Stimulated activated CD4-positive, alpha-beta T cell treated with anti-CD3 and anti-CD28 coated beads, Interleukin-2, amount 100 ng/mL, for 4 hours (primary cell): ENCODE data around the gene NR1H4.
"Not testable (repeated sequence)": the region's sequence is repeated elsewhere in the genome, so short reads cannot be mapped to it uniquely, and the experiment has no call there.

Experiments
- DNase-seq: peaks from one replicate; pipeline ENCODE4 v3.0.0-alpha.2; 2020; ENCODE audit warnings: low read depth

The NR1H4 gene

DNA sequence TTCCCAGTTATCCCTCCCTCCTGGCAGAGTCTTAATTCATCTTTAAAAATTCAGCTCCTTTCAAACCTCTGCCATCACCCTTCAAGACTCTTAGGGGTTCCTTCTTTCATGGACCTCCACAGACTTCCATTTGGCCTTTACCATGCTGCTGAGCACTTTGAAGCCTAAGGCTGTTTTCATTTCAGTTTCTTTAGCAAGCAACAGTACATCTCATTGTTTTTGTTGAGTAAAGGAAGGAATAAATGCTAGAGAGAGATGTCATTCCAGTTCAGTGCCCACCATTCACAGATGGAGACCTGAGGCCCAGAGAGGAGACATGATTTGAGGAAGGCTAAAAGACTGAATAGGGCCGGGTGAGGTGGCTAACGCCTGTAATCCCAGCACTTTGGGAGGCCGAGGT lies 98.5 kb downstream of the NR1H4 start:
- no peak for DNase-seq

DNA sequence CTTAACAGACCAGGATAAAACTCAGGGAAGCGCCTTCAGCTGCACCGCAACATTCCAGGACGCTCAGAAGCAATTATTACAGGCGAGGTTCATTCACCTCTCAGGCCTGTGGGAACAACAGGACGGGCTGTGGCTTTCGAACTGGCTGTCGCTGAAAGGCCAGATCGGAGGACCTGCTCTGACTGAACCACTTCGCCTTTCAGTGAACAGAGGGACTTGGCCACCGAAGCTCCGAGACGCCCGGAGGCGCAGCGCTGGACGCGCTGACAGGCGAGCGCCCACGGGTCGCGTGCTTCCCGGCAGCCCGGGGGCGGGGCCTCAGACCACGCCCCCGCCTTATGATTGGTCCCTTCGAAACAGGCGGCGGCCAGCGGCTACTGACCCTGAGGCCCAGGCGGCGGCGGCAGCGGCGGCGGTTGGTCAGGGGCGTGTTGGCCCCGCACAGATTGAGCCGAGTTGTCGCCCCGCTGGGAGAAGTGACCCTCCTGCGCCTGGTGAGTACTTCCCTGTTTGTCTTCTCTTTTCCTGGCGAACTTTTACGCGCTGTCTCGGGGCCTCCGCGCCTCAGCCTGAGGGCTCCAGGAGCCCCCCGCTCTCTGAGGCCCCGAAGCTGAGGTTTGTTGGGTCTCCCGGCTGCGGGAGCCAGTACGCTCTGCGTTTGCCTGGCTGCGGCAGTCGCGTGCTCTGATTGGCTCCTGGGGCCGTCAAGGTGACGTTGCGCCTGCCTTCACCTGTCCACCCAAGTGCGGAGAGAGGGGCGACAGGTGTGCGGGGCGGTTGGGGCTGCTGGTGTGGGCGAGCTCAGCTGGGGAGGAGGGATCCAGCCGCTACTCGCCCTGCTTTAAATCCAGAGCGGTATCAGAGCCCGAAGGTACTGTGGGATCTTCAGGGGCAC lies 99.9 kb downstream of the NR1H4 start, which contains the start of gene GAS2L3:
TSS of gene GAS2L3 (plus strand) at position 393 of the 895 bp plus-strand sequence. CDS start 21,221 bp downstream, outside the sequence.
- peak; percentile 19 for DNase-seq

DNA sequence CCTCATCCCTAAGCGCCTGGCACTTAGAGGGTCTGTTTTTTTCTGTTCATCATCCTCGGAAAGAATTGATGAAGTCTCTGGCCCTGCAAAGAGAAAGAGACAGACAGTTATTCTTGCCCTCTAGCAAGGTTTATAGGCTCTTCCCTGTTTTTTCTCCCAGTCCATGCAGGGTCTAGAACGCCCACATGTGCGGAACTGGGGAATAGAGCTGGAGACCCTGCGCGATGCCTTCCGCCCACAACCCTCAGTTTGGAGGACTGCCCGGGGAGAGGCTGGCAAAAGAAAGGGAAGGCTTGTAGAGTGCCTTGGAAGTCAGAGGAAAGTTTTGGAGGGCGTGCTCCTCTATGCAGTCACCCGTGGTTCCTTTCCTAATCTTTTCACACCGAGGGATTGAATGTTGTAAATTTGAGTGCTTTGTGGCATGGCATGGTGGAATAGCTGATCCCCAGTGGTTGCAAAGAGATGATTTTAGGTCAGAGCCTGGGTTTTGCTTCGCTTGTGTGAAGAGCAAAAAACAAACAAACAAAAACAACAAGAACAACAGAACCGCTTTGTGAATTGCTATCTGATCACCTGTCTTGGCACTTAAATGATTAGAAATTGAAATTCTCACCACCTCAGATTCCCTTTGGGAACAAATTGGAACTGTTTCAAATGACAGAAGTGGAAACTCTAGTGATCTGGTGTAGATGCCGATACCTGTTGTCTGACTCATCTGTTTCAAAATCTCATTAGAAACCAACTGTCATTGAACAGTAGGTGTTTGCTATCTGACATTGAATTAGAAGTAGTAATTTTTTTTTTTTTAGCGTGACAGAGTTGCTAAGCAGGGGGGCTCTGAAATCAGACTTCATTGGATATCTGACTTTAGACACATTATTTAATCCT lies 100.8 kb downstream of the NR1H4 start:
- no peak for DNase-seq

DNA sequence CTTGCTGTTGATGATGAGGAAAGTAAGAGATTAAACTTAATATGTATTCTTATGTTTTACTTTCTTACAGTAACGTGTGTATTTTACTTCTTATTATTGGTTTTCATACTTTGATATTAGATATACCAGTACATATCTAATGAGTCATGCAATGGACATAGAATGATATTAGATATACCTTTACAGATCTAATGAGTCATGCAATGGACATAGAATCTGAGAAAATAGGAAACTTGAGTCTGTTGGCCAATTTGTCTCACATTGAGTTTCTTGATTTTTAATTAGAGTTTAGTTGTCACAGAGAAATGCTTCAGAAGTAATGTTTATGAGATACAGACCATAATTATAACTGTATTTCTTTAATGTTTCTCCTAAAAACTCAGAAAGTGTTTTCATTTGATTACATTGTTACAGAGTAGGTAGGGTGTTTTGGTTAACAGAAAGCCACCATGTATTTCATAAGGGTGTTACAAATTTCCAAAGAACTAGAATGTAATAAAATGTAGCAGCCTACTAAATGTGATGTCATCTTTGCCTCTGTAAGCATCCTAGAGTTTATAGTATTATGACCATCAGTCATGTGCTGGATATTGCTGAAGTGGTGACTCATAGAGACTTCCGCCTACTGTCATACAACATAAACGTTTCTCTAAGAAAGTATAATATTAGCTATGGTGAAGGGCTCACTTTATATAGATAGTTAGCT lies 102.8 kb downstream of the NR1H4 start:
- no peak for DNase-seq

DNA sequence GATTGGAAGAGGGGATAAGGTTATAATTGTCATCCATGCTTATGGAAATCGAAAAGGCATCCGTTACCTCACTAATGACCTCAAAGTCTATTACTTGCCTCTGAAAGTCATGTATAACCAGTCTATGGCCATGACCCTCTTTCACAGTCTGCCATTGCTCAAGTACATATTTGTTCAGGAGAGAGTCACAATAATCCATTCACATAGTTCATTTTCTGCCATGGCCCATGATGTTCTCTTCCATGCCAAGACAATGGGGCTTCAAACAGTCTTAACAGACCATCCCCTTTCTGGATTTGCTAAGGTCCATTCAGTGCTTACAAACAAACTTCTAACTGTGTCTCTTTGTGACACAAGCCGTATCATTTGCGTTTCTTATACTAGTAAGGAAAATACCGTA lies 105.3 kb downstream of the NR1H4 start:
- DNase-seq: no peak

DNA sequence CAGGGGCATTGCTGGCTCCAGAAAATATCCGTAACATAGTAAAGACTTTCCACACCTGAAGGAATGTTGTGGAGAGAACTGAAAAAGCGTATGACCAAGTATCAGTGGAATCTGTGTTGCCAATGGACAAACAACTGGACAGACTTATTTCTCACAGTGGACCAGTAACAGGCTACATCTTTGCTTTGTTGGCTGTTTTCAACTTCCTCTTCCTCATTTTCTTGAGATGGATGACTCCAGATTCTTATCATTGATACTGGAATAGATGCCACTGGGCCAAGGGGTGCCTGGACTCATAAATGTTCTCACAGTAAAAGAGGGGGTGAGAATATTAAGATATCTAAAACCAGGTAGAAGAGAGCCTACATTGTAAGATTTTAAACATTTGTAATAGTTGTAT lies 106.2 kb downstream of the NR1H4 start:
- no peak for DNase-seq

DNA sequence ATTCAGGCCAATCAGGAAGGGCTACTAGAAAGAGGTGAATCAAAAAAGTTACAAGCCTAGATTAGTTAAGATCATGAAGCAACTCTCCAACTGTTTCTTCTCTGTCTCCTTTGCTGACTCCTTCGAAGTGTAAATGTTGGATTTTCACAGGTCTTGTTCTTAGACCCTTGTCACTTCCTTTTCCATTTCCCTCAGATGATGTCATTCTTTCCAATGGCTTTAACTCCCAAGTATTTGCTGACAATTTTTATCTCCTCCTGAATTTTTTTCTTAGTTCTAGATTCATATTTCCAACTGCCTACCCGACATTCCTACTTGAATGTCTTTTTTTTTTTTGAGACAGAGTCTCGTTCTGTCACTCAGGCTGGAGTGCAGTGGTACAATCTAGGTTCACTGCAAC lies 110.6 kb downstream of the NR1H4 start:
- DNase-seq: no peak

DNA sequence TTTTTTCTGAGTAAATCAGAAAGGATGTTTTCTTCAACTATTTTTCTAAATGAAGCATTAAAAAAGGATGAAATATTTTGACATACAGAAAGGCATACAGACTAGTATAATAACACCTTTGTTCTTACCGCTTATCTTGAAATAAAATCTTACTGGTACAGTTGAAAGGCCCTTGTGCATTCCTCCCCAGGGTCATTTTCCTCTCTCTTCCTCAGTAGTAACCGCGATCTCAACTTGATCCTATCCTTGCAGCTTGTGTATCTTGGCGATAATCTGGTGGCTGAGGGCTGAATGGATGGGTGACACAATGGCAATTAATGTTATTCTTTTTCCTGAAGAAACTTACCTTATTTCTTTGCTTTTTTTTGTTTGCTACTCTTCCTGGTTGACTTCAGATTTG lies 118.3 kb downstream of the NR1H4 start:
- no peak for DNase-seq

DNA sequence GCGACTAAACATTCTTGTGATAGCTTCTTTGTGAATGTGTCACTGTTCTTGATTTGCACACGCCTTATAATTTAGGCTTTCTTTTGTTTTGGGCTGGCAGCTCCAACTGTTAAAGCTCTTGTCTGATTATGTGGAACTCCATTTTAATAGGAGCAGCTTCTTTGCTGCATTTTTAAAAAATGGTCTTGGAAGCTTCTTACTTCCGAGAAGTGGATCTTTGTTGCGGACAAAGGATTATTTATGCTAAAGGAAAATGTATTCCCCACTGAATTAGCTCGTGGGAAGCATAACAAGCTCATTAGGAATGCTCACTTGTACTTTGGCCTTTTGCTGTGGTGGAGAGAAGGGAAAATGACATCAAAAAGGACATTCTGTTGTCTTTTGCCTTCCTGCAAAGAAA lies 119.8 kb downstream of the NR1H4 start:
- no peak for DNase-seq

DNA sequence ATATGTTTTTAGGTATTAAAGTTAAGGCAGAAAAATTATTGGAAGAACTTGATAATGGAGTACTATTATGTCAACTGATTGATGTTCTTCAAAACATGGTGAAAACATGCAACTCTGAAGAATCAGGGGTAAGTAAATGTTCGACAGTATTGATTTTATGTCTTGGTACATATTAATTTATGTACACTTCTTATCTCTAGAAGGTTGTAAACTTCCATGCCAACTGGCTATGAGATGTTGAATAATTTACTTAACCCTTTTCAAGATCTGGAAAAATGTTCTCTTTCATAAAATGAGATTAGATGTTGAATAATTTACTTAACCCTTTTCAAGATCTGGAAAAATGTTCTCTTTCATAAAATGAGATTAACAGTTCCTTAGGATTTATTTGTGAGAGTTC lies 128.0 kb downstream of the NR1H4 start:
- no peak for DNase-seq

DNA sequence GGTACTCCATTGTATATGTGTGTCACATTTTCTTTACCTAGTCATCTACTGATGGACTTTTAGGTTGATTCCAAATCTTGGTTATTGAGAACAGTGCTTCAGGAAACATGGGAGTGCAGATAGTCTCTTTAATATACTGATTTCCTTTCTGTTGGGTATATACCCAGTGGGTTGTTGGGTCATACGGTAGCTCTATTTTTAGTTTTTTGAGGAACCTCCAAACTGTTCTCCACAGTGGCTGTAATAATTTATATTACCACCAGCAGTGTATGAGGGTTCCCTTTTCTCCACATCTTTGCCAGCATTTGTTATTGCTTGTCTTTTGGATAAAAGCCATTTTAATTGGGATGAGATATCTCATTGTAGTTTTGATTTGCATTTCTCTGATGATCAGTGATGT lies 129.3 kb downstream of the NR1H4 start:
- DNase-seq: not testable (repeated sequence)

DNA sequence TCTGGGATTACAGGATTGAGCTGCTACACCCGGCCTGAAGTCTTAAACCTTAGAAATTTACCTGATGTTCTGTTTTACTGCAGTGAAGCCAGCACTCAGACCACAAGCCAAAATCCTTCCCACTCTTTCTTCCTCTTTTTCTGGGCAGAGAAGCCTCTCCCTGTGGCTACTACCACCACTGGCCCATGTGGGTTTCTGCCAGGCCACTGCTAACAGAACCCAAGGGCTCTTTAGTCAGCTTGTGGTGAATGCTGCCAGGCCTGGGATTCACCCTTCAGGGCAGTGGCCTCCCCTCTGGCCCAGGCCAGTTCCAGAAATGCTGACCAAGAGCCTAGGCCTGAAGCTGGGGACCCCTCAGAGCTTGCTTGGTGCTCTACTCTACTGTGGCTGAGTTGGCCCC lies 135.1 kb downstream of the NR1H4 start:
- no peak for DNase-seq

DNA sequence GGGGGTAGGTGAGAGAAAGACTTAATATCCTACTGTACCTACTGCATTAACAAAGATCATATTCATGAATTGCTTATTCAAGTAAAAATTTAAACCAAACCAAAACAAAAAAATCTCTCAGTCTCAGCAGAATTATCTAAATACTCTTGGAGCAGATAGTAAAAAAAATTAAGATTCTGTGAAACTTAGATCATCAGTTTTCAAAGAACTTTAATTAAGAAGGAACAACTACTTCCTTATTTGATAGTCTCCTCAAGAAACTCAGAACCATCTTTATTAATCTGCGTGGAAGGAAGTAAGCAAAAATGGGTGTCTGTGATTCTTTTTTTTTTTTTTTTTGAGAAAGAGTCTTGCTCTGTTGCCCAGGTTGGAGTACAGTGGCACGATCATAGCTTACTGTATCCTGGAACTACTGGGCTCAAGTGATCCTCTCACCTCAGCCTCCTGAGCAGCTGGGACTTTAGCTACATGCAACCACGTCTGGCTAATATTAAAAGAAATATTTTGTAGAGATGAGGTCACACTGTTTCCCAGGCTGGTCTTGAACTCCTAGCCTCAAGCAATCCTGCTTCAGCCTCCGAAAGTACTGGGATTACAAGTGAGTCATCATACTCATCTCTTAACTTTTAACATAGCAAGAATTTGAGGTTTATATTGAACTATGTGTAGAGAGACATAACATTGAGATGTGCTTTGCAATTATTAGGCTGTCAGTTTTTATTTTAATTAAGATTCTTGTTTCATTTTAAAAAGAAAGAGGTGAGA lies 137.2 kb downstream of the NR1H4 start:
- DNase-seq: no peak

DNA sequence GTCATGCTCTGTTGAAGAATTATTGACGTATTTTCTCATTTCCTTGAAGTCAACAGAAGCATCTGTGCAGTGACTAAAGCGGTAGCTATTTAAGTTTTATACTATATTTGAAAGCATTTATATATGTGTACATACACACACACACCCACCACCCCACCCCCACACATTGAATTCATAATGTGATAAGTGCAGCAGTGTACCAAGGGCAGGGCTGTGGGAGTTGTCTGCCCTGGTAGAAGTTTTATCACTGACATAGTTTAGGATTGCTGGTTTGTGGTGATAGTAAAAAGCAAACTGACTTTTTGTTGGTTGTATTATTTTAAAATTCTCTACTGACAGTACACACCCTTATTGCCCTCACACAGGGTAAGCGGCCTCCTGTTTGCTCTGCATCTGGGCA lies 138.9 kb downstream of the NR1H4 start:
- DNase-seq: no peak
